Sigmoid colon (tissue), 7 donors: ENCODE results near the gene PACS1. TPM values are rescaled to one million over a fixed set of nuclear protein-coding genes. Genes with fewer than 3 reads are reported as not detected.

Experiments used
- DNase-seq: peaks from one replicate; pipeline ENCODE4 v3.0.0-alpha.2; 2019
- H3K27ac ChIP-seq, 4 donors: fragments of 200-600 bp; sonication (generic); one replicate each; pipeline ENCODE4 v1.5.1; 2016 to 2019; ENCODE audit warnings: mild to moderate bottlenecking in 1 of 4
- H3K27me3 ChIP-seq, 3 donors: fragments of 200-600 bp; sonication (generic); one replicate each; pipeline ENCODE4 v1.5.1; 2019; ENCODE audit warnings: mild to moderate bottlenecking in 1 of 3
- H3K36me3 ChIP-seq, 4 donors: fragments of 200-600 bp; sonication (generic); one replicate each; pipeline ENCODE4 v1.5.1; 2016 to 2019
- H3K4me1 ChIP-seq, 4 donors: fragments of 200-600 bp; sonication (generic); one replicate each; pipeline ENCODE4 v1.5.1; 2017 to 2019
- H3K4me3 ChIP-seq, 4 donors: fragments of 200-600 bp; sonication (generic); one replicate each; pipeline ENCODE4 v1.5.1; 2017 to 2019; ENCODE audit warnings: mild to moderate bottlenecking in 2 of 4, moderate library complexity in 1 of 4
- H3K9me3 ChIP-seq, 4 donors: fragments of 200-600 bp in 3 of 4; sonication (generic) in 3 of 4; one replicate each; pipeline versions ENCODE4 v1.5.1 to v1.6.1; 2013 to 2019
- CTCF ChIP-seq, 4 experiments: fragments of 450-650 bp in 3 of 4; fragments of 200-600 bp in 1 of 4; IDR thresholded peaks; one replicate each; pipeline ENCODE4 v1.5.1; 2016 to 2019; ENCODE audit warnings: antibody characterized with exemption in 4 of 4, mild to moderate bottlenecking in 3 of 4, moderate library complexity in 2 of 4
- EP300 ChIP-seq, 4 donors: sonication (generic); formaldehyde crosslinking; IDR thresholded peaks; one replicate each; pipeline ENCODE4 v1.6.1; 2017; ENCODE audit warnings: antibody characterized with exemption in 4 of 4
- POLR2A ChIP-seq, 2 donors: fragments of 450-650 bp; IDR thresholded peaks; one replicate each; pipeline ENCODE4 v1.6.1; 2016; ENCODE audit warnings: antibody characterized with exemption in 2 of 2, mild to moderate bottlenecking in 2 of 2, moderate library complexity in 2 of 2
- POLR2AphosphoS5 ChIP-seq, 4 donors: sonication (generic); formaldehyde crosslinking; IDR thresholded peaks; one replicate each; pipeline ENCODE4 v1.6.1; 2017; ENCODE audit warnings: antibody characterized with exemption in 4 of 4
- WGBS, 2 donors: extraction: QIAGEN DNeasy Blood & Tissue Kit; methylation state at CpG; one replicate each; pipeline ENCODE4 v1.1.7; 2013; 5-methylcytosine and 5-hydroxymethylcytosine counted together
- intact Hi-C: fragments of 100-400 bp; cut with DNase I; formaldehyde crosslinking; loops from one replicate; pipeline ENCODE4 v1.15.1; 2023
- polyA plus RNA-seq, 3 donors: library from polyadenylated mRNA; stranded (reverse); fragments of 200-250 nt; gene quantifications; one replicate each; pipeline ENCODE4 v1.2.3, GENCODE V29; 2013
- total RNA-seq, 4 donors: library from RNA; depleted of rRNA; stranded (reverse); fragments of >200 nt; gene quantifications; one replicate each; pipeline ENCODE4 v1.1.0, GENCODE V29; 2016
- donor health status: healthy with polysubstance abuse.
- donor health status: Bipolar disorder and iron deficiency.
- donor health status: healthy.

The PACS1 gene
- total and polyA plus RNA-seq, 7 donors: 2.1 to 75.9 (median 22.8) TPM

GRCh38 chr11:66235141-66235540 lies 165.1 kb downstream of the PACS1 start:
- Histone ChIP-seq H3K4me3 (no peak overlapping the region), H3K36me3 (peaks cover 9 to 90% (median 57%) of the 10 kb centered on the region in 4 donors), H3K27me3 (no peaks in the 10 kb centered on the region), H3K4me1 (no peaks in the 10 kb centered on the region), H3K9me3 (no peaks in the 10 kb centered on the region), H3K27ac (no peak overlapping the region)
- WGBS, 2 donors: 95 to 96% methylated on average over 11 of the region's 11 CpGs
- DNase-seq: no peak
- intact Hi-C loops: no loop called here
- TF ChIP-seq POLR2AphosphoS5 (IDR thresholded peaks at IDR 0.05) (no peak), EP300 (IDR thresholded peaks at IDR 0.05) (no peak), POLR2A (IDR thresholded peaks at IDR 0.05) (no peak), CTCF (IDR thresholded peaks at IDR 0.05) (no peak)

DNA sequence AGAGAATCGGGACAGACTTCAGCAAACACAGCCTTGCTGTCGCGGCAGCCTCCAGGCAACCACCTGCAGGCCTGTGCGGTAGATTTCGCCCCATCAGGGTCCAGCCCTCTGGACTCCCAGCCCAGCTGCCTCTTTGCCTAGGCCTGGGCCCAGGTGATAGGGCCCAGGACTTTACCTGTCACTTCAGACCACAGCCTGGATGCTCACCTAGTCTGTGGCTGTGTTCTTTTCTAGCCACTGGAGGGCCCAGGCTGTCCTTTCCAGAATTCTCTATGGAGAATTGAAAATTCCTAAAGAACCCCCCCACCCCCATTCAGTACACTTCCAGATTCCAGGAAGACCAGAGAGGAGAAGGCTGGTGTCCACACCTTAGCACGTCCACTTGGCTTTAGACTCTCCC lies 167.8 kb downstream of the PACS1 start:
- Histone ChIP-seq H3K4me3 (no peak overlapping the region), H3K36me3 (peaks cover 9 to 90% (median 45%) of the 10 kb centered on the region in 4 donors), H3K27ac (no peak overlapping the region), H3K4me1 (no peaks in the 10 kb centered on the region), H3K9me3 (no peaks in the 10 kb centered on the region), H3K27me3 (no peaks in the 10 kb centered on the region)
- intact Hi-C loops: no loop called here
- no peak for DNase-seq
- 96 to 97% methylated on average over 6 of the region's 6 CpGs for WGBS, 2 donors
- TF ChIP-seq POLR2A (IDR thresholded peaks at IDR 0.05): no peak
- TF ChIP-seq CTCF (IDR thresholded peaks at IDR 0.05): no peak
- TF ChIP-seq POLR2AphosphoS5 (IDR thresholded peaks at IDR 0.05): no peak
- TF ChIP-seq EP300 (IDR thresholded peaks at IDR 0.05): no peak

DNA sequence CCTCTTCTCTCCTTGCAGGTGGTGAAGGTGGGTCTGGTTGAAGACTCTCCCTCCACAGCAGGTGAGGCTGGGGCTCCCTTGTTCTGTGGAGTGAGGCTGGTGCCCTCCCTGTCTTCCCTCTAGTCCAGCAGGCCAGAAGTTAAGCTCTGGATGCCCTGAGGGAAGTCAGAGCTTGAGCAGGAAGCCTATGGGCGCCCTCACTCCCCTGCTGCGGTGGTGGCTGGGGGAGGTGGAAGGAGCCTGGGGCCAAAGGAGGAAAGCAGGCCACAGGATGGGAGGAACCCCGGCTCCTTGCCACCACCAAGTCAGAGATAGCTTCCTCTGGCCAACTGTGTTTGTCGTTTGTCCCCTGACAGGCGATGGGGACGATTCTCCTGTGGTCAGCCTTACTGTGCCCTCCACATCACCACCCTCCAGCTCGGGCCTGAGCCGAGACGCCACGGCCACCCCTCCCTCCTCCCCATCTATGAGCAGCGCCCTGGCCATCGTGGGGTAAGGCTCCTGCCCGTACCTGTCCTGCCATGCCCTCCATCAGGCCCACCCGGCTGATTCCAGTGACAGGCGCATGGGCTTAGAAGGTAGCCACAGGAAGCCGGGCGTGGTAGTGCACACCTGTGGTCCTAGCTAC lies 168.8 kb downstream of the PACS1 start:
- DNase-seq: no peak
- Histone ChIP-seq H3K27me3 (no peaks in the 10 kb centered on the region), H3K4me1 (no peaks in the 10 kb centered on the region), H3K27ac (no peak overlapping the region), H3K9me3 (no peaks in the 10 kb centered on the region), H3K36me3 (peaks cover 6 to 88% (median 35%) of the 10 kb centered on the region in 4 donors), H3K4me3 (no peak overlapping the region)
- intact Hi-C loops: no loop called here
- WGBS, 2 donors: 94% methylated on average over 17 of the region's 17 CpGs
- TF ChIP-seq POLR2AphosphoS5 (IDR thresholded peaks at IDR 0.05) (no peak), EP300 (IDR thresholded peaks at IDR 0.05) (no peak), POLR2A (IDR thresholded peaks at IDR 0.05) (no peak), CTCF (IDR thresholded peaks at IDR 0.05) (no peak)

- no peak overlapping the region for H3K27ac ChIP-seq
- WGBS, 2 donors: 84 to 87% methylated on average over 3 of the region's 3 CpGs
Measured at GRCh38 chr11:66239511-66239910, 169.4 kb downstream of the PACS1 start.

More at GRCh38 chr11:66239511-66239910, 169.4 kb downstream of the PACS1 start:
- no peaks in the 10 kb centered on the region for H3K27me3 ChIP-seq
- H3K4me1 ChIP-seq: no peaks in the 10 kb centered on the region
- H3K36me3 ChIP-seq: peaks cover under 1 to 82% (median 32%) of the 10 kb centered on the region in 4 donors
- H3K4me3 ChIP-seq: no peak overlapping the region
- no peaks in the 10 kb centered on the region for H3K9me3 ChIP-seq
- TF ChIP-seq POLR2A (IDR thresholded peaks at IDR 0.05) (no peak), CTCF (IDR thresholded peaks at IDR 0.05) (no peak), EP300 (IDR thresholded peaks at IDR 0.05) (no peak), POLR2AphosphoS5 (IDR thresholded peaks at IDR 0.05) (no peak)
- intact Hi-C loops: no loop called here
- DNase-seq: no peak
